ENCODE data around the gene SLC27A5.

- TF ChIP-seq POLR2A (IDR thresholded peaks at IDR 0.05) (no peak), EP300 (IDR thresholded peaks at IDR 0.05) (no peak)
- TF ChIP-seq, protein P1, sequence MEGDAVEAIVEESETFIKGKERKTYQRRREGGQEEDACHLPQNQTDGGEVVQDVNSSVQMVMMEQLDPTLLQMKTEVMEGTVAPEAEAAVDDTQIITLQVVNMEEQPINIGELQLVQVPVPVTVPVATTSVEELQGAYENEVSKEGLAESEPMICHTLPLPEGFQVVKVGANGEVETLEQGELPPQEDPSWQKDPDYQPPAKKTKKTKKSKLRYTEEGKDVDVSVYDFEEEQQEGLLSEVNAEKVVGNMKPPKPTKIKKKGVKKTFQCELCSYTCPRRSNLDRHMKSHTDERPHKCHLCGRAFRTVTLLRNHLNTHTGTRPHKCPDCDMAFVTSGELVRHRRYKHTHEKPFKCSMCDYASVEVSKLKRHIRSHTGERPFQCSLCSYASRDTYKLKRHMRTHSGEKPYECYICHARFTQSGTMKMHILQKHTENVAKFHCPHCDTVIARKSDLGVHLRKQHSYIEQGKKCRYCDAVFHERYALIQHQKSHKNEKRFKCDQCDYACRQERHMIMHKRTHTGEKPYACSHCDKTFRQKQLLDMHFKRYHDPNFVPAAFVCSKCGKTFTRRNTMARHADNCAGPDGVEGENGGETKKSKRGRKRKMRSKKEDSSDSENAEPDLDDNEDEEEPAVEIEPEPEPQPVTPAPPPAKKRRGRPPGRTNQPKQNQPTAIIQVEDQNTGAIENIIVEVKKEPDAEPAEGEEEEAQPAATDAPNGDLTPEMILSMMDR (IDR thresholded peaks at IDR 0.05), result no peak
These were observed 51.8 kb downstream of the SLC27A5 start for GRCh38 chr19:58460039-58460438.
